ENCODE data around the gene MPPED1. TPM values are rescaled to one million over a fixed set of nuclear protein-coding genes. Genes with fewer than 3 reads are reported as not detected.

Gene MPPED1
- total and polyA plus RNA-seq, 2 donors (not counting 3 experiments of a cell fraction or from before 2014, with no cell fraction given): not detected

GRCh38 chr22:43462701-43463100, 50.9 kb downstream of the MPPED1 start:
- no peak for DNase-seq (ENCODE audit: low read depth, low spot score)
- Histone ChIP-seq H3K9ac (replicated peaks; ENCODE audit: extremely low read depth, insufficient read depth, low read length) (no peak overlapping the region), H3K27me3 (ENCODE audit: control insufficient read depth in 2 of 2, insufficient read depth in 2 of 2, low read length in 2 of 2) (no peaks in the 10 kb centered on the region), H2AFZ (ENCODE audit: low read depth, low read length) (no peak overlapping the region), H3K9me1 (replicated peaks; ENCODE audit: control insufficient read depth, extremely low read depth, insufficient read depth, low read length) (no peaks in the 10 kb centered on the region), H3K4me2 (ENCODE audit: insufficient read depth, low read length) (no peak overlapping the region), H3K9me3 (replicated peaks; ENCODE audit: control insufficient read depth, insufficient read depth, low read length) (no peaks in the 10 kb centered on the region), H3K79me2 (ENCODE audit: control insufficient read depth, insufficient read depth, low read length) (no peaks in the 10 kb centered on the region), H3K27ac (ENCODE audit: insufficient read depth, low read depth, low read length) (no peak overlapping the region), H3K36me3 (ENCODE audit: control insufficient read depth in 2 of 2, extremely low read depth in 1 of 2, insufficient read depth in 2 of 2, low read length in 2 of 2) (no peaks in the 10 kb centered on the region), H3K4me1 (ENCODE audit: control insufficient read depth, extremely low read depth, insufficient read depth, low read length) (no peaks in the 10 kb centered on the region), H3K4me3 (replicated peaks in 1 of 3; ENCODE audit: insufficient read depth in 1 of 3, low read depth in 1 of 3, low read length in 3 of 3) (no peak overlapping the region), H4K20me1 (replicated peaks; ENCODE audit: control insufficient read depth, extremely low read depth, insufficient read depth, low read length) (no peaks in the 10 kb centered on the region)
- ChIA-PET CTCF (no interaction called here), POLR2A (no interaction called here)
- intact Hi-C loops (cut with micrococcal nuclease): no loop called here
- dilution Hi-C loops (cut with MboI; ENCODE audit: extremely low pct_ligation_motif_present, low sequenced_read_pairs): no loop called here
- BruUV-seq (replicated peaks): no TSS peak
- FAIRE-seq: no peak
- TF ChIP-seq MYC (IDR thresholded peaks at IDR 0.05; ENCODE audit: low read depth, low read length): no peak
- TF ChIP-seq, protein P1, sequence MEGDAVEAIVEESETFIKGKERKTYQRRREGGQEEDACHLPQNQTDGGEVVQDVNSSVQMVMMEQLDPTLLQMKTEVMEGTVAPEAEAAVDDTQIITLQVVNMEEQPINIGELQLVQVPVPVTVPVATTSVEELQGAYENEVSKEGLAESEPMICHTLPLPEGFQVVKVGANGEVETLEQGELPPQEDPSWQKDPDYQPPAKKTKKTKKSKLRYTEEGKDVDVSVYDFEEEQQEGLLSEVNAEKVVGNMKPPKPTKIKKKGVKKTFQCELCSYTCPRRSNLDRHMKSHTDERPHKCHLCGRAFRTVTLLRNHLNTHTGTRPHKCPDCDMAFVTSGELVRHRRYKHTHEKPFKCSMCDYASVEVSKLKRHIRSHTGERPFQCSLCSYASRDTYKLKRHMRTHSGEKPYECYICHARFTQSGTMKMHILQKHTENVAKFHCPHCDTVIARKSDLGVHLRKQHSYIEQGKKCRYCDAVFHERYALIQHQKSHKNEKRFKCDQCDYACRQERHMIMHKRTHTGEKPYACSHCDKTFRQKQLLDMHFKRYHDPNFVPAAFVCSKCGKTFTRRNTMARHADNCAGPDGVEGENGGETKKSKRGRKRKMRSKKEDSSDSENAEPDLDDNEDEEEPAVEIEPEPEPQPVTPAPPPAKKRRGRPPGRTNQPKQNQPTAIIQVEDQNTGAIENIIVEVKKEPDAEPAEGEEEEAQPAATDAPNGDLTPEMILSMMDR (IDR thresholded peaks at IDR 0.05; ENCODE audit: extremely low read depth in 1 of 2, insufficient read depth in 1 of 2, low read depth in 1 of 2, low read length in 2 of 2): no peak
- no peak for TF ChIP-seq POLR2A (IDR thresholded peaks at IDR 0.05; ENCODE audit: low read depth, low read length)
- TF ChIP-seq, protein P2, sequence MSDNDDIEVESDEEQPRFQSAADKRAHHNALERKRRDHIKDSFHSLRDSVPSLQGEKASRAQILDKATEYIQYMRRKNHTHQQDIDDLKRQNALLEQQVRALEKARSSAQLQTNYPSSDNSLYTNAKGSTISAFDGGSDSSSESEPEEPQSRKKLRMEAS (IDR thresholded peaks at IDR 0.05; ENCODE audit: insufficient read depth, insufficient read length): no peak
- no peak for TF ChIP-seq GATA2 (IDR thresholded peaks at IDR 0.05; ENCODE audit: insufficient read depth, insufficient read length, low read depth, low read length)
- no peak for TF ChIP-seq POLR2AphosphoS5 (IDR thresholded peaks at IDR 0.05; ENCODE audit: insufficient read depth, low read depth, low read length)
- no peak for TF ChIP-seq EZH2 (IDR thresholded peaks at IDR 0.05; ENCODE audit: borderline replicate concordance, low read depth, low read length, severe bottlenecking)
- TF ChIP-seq FOS (IDR thresholded peaks at IDR 0.05; ENCODE audit: borderline replicate concordance, insufficient read depth, low read length): no peak
- TF ChIP-seq JUN (IDR thresholded peaks at IDR 0.05; ENCODE audit: borderline replicate concordance, insufficient read depth, insufficient read length, low read depth): no peak
